HK-2 (cell line): ENCODE measurements around the gene RBM33.
A peak's percentile ranks its signal among the peaks of the same experiment; 100 is the strongest.
"Not testable (repeated sequence)": the region's sequence is repeated elsewhere in the genome, so short reads cannot be mapped to it uniquely, and the experiment has no call there.

ENCODE experiments used
- DNase-seq: peaks from one replicate; pipeline ENCODE4 v3.0.0-alpha.2; 2018; ENCODE audit not compliant: unreplicated experiment

Gene RBM33

GRCh38 chr7:155644178-155644970, at the start of gene RBM33:
Gene RBM33 (plus strand): TSS chr7:155644661. CDS start chr7:155644877, 216 bp downstream.
- DNase-seq: peak; percentile 79

GRCh38 chr7:155594961-155595366, 49.5 kb upstream of the RBM33 start:
- DNase-seq: no peak

- no peak for DNase-seq
These were observed 46.7 kb upstream of the RBM33 start for GRCh38 chr7:155597753-155598140.

GRCh38 chr7:155598810-155599210, 45.7 kb upstream of the RBM33 start:
- DNase-seq: peak; percentile 87

GRCh38 chr7:155602156-155602555, 42.3 kb upstream of the RBM33 start:
- DNase-seq: no peak

GRCh38 chr7:155602750-155603149, 41.7 kb upstream of the RBM33 start:
- DNase-seq: no peak

- DNase-seq: no peak
These were observed 41.1 kb upstream of the RBM33 start for GRCh38 chr7:155603205-155603857.

- DNase-seq: no peak
These were observed 40.5 kb upstream of the RBM33 start for GRCh38 chr7:155603858-155604503.

GRCh38 chr7:155604504-155604997, 39.9 kb upstream of the RBM33 start:
- DNase-seq: no peak

GRCh38 chr7:155609185-155609584, 35.3 kb upstream of the RBM33 start:
- no peak for DNase-seq

- no peak for DNase-seq
These were observed 33.7 kb upstream of the RBM33 start for GRCh38 chr7:155610633-155611193.

- no peak for DNase-seq
These were observed 32.5 kb upstream of the RBM33 start for GRCh38 chr7:155611808-155612447.

GRCh38 chr7:155612658-155613057, 31.8 kb upstream of the RBM33 start:
- DNase-seq: no peak

GRCh38 chr7:155615085-155615484, 29.4 kb upstream of the RBM33 start:
- not testable (repeated sequence) for DNase-seq

- DNase-seq: peak; percentile 79
These were observed 25.5 kb upstream of the RBM33 start for GRCh38 chr7:155618708-155619633.

- no peak for DNase-seq
These were observed 24.7 kb upstream of the RBM33 start for GRCh38 chr7:155619634-155620271.

- DNase-seq: no peak
These were observed 24.0 kb upstream of the RBM33 start for GRCh38 chr7:155620497-155620896.

- DNase-seq: no peak
These were observed 23.0 kb upstream of the RBM33 start for GRCh38 chr7:155621418-155621980.

GRCh38 chr7:155624412-155624811, 20.0 kb upstream of the RBM33 start:
- no peak for DNase-seq

GRCh38 chr7:155625557-155625956, 18.9 kb upstream of the RBM33 start:
- DNase-seq: no peak
